Pulmonary artery endothelial cell (primary cell): ENCODE results near the gene RTL5. TPM values are rescaled to one million over a fixed set of nuclear protein-coding genes. Genes with fewer than 3 reads are reported as not detected.
"Not testable (repeated sequence)": the region's sequence is repeated elsewhere in the genome, so short reads cannot be mapped to it uniquely, and the experiment has no call there.

Experiments used
- DNase-seq: peaks from one replicate; pipeline ENCODE4 v3.0.0-alpha.2; 2011; ENCODE audit warnings: low read depth, low spot score
- total RNA-seq: library from RNA; depleted of rRNA; stranded (reverse); fragments of >200 nt; gene quantifications from 2 replicates; pipeline ENCODE4 v1.2.3, GENCODE V29; 2014

Gene RTL5
- total RNA-seq = 0.20 and 0.53 TPM in 2 replicates

DNA sequence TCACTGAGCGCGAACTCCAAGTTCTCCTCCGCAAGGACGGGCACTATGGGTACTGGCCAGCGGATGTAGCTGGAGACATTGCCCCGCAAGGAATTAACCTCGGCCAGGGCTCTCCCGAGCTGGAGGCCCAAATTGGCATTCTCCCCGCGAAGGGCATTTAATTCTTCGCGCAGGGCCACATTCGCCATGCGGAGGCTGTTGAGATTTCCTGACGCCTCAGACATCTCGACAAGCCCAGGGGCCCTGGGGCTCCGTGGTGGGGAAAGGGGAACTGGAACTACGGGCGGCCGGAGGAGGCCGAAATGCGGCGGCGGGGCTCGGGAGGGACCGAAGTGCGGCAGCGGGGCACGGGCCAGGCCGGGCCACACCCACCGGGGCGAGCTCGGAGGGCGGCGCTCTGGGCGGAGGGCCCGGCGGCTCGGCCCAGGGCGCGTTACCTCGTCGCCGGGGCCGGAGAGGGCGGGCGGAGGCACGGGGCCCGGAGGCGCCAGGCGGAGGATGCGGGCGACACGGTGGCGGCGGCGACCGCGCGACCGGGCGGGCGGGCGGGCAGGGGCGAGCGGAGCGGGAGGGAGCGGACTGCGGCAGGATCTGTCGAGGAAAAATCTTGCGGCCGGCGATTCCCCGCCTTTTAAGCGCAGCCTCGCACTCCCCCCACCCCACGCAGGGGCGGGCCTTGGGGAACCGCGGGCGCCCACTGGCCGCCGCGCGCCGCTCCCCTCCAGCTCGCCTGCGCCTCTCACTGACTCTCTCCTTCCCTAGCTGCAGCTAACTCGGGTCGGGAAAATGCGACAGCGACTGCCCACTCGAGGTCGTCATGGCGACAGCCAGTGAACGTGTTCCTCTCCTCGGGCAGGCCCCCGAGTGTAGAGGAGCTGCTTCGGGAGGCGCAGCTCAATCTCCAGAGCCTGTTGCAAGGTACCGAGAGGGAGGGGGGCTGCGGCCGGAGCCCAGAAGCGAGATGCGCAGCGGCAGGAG is at the start of gene RTL5:
Gene RTL5 (minus strand): TSS at position 599 of the 978 bp plus-strand sequence.
- DNase-seq = peak; percentile 33

- no peak for DNase-seq
These were observed 48.8 kb upstream of the RTL5 start for GRCh38 chrX:72180539-72180938.

DNA sequence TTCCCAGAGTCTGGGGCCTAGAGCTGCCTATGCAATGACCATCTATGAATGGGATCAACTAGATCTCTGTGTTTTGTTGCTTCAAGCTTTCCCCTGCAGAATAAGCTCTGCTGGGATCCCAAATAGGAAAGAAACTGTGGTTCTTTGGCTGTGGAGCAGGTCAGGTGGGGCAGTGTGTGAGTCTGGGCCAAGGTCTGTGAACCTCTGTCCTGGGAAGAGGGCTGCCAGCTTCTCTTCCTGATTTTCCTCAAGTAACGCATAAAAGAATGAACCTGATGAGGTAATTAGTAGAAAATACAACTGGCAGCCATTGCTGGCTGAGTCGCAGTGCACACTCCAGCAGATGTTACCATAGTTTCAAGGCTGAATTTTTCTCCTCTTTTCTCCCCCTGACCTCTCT is 45.3 kb upstream of the RTL5 start:
- no peak for DNase-seq

DNA sequence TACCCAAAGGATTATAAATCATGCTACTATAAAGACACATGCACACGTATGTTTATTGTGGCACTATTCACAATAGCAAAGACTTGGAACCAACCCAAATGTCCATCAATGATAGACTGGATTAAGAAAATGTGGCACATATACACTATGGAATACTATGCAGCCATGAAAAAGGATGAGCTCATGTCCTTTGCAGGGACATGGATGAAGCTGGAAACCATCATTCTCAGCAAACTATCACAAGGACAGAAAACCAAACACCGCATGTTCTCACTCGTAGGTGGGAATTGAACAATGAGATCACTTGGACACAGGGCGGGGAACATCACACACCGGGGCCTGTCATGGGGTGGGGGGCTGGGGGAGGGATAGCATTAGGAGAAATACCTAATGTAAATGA is 44.6 kb upstream of the RTL5 start:
- not testable (repeated sequence) for DNase-seq

DNA sequence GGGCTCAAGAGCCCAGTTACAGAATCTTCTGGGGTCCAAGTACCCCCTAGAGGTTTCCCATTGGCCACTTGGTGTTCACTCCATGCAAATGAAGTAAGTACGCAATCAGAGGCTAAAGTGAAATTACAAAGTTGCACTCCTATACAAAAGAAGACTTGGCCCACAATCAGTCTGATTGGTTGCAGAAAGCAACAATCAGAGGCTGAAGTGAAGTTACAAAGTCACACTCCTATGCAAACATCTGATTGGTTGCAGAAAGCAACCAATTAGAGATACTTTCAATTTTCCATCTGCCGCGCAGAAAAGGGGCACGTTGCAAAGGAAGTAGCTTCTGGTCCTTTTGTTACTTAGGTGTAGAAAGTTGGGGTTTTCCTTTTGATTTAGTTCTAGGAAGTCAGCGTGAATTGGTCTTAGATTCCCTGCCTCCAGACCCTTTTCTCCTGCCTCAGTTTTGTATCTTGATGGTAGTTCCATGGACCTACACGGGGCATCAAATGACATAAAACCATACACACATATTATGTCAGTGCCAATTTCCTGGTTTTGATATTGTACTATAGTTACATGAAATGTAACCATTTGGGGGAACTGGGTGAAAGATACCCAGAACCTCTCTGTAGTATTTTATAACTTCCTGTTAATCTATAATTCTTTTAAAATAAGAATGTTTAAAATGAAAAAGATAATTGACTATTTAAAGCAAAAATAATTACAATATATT is 37.5 kb upstream of the RTL5 start:
- no peak for DNase-seq

DNA sequence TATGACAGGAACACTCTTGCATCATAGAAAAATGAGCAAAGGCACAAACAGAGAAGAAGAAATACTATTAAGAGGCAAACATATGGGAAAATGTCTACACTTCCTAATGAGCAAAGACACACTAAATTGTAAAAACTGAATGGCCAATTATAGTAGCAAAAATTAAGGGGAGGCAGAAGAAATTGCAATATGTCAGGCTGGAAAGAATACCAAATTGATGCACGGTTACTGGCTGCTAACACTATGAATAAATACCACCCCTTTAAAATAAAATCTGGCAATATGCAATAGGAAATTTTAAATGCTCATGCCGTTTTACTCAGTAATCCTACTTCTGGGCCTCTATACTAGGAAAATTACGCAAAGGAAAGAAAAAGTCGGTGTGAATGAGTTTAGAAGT is 33.8 kb upstream of the RTL5 start:
- no peak for DNase-seq

GRCh38 chrX:72159769-72160168 is 28.1 kb upstream of the RTL5 start:
- DNase-seq = no peak

DNA sequence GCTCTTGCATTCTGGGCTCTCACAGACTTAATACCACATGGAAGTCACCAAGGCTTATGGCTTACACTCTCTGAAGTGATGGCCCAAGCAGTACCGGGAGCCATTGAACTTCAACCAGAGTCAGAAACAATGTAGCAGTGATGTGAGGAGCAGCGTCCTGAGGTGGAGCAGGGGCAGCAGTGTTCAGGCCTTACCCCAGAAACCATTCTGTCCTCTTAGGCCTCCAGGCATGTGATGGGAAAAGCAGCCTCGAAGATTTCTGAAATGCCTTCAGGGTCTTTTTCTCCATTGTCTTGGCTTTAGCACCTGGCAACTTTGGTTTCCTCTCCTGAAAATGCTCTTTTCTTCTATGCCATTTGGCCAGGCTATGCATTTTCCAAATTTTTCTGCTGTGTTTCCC is 27.1 kb upstream of the RTL5 start:
- DNase-seq = no peak

DNA sequence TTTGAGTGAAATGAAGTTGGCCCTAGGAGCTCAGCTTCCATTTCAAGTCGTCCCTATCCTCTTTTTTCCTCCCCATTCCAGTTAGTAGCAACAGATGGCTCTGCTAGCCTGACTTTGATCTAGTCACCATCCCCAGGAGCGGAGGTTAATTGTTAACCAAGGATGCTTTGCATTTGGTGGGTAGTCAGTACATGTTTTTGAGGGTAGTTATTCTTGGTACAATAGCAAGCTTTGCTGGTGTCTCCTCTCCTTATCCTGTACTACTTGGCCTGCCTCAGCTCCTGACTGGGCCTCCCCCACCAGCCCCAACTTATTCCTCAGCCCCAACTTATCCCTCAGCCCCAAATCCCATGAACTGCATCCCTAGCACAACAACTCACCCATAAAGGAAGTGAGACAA is 14.8 kb upstream of the RTL5 start:
- DNase-seq = no peak

DNA sequence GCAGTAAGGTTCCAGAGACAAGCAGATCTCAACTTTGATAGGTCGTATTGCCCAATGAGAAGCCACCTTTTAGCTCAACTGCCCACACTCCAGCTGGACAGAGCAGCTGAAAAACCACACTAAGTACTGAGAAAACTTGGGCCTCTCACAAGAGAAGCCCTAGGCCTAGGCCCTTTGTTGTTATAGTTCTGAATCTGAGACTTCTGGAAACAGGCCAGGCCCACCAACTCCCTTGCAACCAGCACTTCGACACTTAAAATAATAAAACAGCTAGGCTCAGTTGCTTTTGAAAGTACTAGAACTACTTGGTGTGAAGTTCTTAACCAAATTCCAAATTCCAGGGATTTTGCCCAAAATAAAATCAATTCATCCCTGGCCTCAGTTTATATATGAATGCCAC is 13.5 kb upstream of the RTL5 start:
- no peak for DNase-seq

DNA sequence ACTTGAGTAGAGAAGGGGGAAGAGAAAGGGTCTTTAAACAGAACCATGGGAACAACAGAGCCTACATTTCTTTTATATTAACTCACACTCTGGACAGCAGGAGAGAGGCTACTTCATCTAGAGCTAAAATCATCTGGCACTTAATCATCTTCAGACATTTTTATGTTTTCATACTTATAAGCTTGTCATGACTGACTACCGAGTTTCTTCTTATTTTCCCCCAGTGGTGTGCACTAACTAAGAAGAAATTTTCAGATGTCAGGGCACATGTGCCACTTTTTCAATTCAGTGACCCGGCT is 11.8 kb upstream of the RTL5 start:
- DNase-seq = no peak

DNA sequence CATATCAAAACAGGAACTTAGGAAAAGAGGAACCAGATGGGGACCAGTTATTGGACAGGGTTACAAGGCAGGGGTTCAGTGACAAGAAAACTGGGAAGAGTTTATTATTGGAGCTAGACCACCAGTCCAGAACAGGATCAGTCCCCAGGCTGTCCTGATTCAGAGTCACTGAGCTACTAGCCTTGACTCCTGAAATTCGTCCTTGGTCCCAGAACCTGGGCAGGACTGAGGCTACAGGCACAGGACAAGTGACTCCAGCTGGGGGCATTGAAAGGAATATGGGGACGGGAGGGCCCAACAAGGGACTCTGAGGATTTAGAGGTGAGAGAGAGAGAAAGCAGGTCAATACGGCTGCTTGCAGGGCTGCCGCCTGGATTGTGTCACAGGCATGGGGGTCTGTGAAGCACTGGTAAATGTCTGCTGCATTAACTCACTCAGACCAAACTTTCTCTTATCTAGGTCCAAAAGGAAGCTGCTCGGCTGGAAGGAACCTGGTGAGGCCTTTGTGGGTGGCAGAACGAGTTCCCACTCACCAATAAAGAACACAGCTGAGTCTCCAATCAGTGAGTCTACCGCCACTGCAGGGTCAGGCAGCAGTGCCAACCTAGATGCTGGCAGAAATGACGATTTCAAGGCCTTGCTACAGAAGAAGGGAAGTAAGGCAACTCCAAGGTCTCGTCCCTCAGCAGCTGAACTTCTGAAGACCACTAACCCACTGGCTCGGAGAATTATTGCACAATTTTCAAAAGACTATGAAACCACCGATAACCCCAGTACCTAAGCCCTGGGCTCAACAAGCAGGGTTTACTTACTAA is 11.3 kb upstream of the RTL5 start:
- DNase-seq = no peak

DNA sequence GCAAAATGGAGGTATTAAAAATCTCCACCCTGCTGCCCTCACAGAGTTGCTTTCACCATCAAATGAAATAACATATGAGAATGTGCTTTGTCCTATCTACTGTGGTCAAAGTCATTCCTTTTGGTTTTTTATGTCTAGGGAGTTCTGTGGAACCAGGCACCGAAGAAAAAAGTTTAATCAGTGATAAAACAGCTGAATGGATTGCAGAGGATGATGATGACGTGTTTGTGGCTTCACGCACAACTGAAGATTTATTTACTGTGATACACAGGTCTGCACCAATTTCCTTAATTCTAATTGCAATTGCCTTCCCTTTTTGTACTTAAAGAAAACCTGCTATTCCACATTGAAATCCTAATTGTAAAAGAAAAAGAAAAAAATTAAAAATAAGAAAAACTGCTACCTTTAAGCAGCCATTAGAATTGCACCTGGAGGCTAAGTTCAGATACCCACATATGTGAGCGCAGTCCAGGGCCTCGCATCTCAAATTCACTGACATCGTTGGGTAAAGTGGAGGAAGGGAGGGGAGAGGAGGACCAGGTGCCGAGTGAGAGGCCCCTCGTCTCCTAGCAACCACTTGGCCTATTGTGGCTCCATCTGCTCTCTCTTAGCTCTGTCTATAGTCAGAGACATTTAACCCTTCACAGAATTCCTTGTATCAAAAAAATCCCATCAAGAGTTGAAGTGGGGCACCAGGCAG is 10.5 kb upstream of the RTL5 start:
- DNase-seq = no peak

DNA sequence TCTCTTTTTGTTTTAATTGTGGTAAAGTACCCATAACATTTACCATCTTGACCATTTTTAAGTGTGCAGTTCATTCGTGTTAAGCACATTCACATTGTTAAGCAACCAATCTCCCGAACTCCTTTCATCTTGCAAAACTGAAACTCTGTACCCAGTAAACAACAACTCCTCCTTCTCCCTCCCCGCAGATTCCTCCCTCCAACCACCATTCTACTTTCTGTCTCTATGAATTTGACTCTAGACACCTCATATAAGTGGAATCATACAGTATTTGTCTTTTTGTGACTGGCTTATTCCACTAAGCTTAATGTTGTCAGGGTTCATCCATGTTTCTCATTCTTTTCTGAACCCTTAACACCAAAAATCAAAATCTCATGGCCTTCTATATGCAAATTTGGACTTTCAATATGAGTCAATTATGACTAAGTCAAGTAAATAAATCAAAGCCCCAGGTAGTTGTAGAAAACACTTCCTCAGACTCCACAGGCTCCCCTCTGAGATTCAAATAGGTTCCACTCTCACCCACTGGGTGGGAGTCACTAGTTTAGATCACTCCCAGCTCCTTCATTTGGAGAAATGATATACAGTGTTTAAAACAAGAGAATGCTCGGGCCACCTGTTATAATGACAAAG is 9.8 kb upstream of the RTL5 start:
- DNase-seq = no peak

DNA sequence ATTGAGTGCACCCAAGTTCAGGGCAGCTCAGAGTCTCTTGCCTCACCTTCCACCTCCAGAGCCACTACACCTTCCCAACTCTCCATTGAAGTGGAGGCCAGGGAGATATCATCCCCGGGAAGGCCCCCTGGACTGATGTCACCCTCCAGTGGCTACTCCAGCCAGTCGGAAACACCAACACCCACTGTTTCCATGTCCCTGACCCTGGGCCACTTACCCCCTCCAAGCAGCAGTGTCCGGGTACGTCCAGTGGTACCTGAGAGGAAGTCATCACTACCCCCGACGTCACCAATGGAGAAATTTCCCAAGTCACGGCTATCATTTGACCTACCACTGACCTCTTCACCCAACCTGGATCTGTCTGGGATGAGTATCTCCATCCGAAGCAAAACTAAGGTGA is 7.8 kb upstream of the RTL5 start:
- no peak for DNase-seq

GRCh38 chrX:72137846-72138495 is 6.3 kb upstream of the RTL5 start:
- no peak for DNase-seq

- no peak for DNase-seq
These were observed 2.3 kb upstream of the RTL5 start for GRCh38 chrX:72133851-72134546.

GRCh38 chrX:72132456-72132855 is 741 bp upstream of the RTL5 start:
- DNase-seq = no peak

GRCh38 chrX:72130762-72131250 is 909 bp downstream of the RTL5 start:
- no peak for DNase-seq
